ENCODE results near the gene OR1E1.

GRCh38 chr17:3415610-3416009 lies 17.4 kb upstream of the OR1E1 start:
- TF ChIP-seq POLR2A (IDR thresholded peaks at IDR 0.05) (no peak), CTCF (IDR thresholded peaks at IDR 0.05) (no peak)

Data from lower leg skin (tissue), 3 donors.